NCI-H1694 treated with DMSO at 0.1 percent for 48 hours (cell line): ENCODE measurements around the gene KIRREL1.

Experiments used
- DNase-seq: peaks from one replicate; lab custom pipeline; 2025; lab: John Stamatoyannopoulos, UW

KIRREL1 gene

DNA sequence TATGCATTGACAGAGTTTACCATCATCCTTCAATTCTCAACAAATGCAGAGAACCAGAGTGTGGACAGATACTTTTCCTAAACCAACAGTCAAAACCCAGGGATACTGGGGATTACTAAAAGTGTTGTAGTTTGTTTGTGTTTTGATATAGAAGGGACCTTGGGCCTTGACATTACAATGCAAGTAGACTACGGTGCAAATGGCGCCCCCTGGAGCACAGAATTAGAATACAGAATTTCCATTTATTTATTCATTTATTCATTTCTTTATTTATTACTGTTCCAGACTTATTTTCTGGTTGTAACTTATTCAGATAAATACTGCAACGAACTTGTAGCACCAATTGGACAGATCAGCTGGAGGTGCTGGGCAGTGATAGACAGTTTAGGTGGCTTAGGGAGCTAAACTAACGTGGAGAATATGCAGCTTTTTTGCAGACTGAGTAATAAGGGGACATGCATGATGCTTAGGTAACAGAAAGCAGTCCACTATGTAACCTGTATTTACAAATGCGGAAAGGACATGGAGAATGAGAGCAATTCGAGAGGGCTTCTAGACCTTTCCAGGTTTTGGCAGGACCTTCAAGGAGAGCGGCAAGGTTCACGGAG lies 42.6 kb downstream of the KIRREL1 start:
- peak; percentile 33 for DNase-seq

DNA sequence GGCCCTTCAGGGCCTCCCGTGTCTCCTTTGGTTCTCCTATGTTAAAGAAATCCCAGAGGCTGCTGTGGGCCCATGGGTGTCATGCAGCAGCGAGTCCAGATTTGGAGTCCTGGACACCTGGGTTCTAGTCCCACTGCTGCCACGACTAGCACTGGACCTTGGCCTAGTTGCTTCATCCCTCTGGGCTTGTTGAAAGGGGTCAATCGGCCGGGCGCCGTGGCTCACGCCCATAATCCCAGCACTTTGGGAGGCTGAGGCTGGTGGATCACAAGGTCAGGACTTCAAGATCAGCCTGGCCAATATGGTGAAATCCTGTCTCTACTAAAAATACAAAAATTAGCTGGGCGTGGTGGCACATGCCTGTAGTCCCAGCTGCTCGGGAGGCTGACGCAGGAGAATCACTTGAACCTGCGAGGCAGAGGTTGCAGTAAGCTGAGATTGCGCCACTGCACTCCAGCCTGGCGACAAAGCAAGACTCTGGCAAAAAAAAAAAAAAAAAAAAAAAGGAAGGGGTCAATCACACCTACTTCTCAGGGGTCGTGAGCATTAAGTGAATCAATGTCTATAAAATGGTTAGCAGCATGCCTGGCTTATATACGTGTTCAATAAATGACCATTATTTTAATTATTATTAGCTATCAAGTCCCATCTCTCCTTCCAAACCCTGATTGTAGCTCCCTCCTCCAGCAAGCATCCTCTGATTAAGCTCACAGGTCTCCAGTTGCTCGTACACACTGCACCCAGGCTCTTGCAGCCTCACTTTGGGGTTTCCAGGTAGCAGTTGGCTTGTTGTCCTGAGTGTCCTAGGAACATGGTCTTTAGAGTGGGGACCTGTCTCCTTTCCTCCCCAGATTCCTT lies 43.8 kb downstream of the KIRREL1 start:
- no peak for DNase-seq

DNA sequence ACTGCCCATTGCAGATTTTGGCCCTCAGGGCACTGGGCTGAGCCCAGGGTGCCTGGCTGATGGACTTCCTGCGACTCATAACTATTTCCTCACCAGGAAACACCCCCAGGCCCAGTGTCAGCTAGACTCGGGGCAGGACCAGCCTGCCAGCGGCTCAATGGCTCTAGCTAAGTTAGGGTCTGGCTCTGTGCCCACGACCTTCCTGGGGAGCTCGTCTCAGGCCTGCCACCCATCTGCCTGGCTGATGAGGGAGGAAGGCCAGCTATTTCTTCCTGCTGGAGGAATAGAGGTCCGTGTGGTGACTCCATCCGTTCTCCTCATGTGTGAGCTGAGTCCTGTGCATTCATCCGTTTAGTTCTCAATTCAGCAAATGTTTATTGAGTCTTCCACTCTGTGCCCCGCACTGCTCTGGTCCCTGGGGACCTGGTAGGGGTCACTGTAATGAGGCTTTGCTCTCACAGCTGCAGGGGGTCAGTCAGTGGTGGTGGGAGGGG lies 44.5 kb downstream of the KIRREL1 start:
- no peak for DNase-seq

DNA sequence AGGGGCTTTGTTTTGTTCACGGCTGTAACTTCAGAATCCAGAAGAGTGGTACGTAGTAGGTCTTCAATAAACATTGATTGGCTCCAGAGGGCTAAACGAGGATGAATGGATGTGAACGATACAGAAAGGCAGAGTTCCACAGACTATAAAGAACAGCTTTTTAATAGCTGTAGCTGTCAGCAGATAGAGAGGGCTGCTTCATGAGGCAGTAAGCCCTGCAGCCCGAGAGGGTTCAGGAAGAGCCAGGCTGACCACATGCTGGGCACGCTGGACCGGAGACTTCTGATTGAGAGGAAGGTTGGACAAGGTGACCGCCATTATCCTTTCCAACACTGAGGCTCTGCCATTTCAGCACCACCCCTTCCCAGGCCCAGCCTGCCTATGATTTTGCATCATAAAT lies 45.3 kb downstream of the KIRREL1 start:
- DNase-seq: no peak

DNA sequence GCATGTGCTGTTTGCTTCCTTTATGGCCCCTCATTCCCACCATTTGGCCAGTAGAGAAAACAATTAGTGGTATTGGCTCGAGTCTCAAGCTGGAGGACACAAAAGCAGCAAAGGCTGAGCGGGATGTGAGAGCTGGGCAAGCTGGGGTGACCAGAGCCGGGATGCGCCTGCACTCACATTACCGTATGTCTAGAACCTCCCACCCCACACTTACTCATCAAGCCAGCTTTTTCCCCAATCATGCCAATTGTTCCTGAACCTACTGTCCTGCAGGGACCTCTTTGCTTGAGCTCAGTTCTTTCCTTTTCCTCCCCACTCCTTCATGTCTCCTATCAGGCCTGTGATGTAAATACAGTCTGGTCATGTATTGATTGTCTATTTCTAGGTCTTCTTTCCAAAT lies 45.9 kb downstream of the KIRREL1 start:
- DNase-seq: no peak

DNA sequence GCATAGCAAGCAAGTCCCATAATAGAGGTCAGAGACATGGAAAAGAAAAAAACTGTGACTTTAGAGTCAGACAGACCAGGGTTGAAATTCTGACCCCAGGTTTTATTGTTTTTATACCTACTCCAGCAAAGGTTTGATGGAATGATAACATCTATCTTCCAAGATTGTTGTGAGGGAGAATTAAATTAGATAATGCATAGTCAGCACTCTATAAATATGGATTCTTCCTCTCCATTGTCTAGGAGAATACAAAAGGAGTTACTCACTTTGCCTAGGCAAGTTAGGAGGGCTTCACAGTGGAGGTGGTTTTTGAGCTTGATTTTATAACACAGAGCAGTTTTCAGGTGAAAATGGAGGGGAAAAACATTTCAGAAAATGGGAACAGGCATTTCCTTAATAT lies 46.9 kb downstream of the KIRREL1 start:
- DNase-seq: no peak

DNA sequence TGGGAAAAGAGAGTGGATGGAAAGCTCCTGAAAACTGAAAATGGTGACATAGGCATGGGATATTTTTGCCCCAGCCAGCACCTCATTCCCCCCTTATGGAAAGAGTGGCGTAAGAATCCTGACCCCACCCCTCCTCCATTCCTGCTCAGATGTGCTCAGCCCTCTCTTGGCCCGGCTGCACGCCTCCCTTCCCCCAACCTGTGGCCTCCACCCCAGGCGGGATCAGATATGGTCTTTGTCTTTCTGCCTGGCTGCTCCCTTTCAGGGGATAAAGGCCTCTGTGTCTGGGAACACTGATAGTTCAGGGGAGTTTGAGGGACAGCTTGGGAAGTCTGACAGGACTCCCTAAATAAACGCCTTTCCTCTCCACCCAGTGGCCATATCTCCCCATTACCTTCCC lies 49.8 kb downstream of the KIRREL1 start:
- no peak for DNase-seq

DNA sequence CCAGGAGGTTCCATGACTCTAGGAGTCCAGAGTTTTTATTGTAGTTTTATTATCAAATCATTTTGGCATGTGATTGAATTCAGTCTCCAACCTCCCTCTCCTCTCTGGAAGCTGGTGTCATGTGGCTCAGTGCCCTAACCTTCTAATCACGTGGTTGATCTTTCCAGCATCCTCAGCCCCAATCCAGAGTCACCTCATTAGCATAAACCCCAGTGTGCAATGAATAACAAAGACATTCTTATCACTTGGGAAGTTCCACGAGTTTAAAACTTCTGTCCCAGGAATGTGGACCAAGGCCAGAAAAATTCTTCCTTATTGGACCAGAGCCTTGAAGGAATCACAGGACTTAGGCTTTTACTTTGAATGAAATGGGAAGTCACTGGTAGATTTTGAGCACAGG lies 52.2 kb downstream of the KIRREL1 start:
- no peak for DNase-seq

DNA sequence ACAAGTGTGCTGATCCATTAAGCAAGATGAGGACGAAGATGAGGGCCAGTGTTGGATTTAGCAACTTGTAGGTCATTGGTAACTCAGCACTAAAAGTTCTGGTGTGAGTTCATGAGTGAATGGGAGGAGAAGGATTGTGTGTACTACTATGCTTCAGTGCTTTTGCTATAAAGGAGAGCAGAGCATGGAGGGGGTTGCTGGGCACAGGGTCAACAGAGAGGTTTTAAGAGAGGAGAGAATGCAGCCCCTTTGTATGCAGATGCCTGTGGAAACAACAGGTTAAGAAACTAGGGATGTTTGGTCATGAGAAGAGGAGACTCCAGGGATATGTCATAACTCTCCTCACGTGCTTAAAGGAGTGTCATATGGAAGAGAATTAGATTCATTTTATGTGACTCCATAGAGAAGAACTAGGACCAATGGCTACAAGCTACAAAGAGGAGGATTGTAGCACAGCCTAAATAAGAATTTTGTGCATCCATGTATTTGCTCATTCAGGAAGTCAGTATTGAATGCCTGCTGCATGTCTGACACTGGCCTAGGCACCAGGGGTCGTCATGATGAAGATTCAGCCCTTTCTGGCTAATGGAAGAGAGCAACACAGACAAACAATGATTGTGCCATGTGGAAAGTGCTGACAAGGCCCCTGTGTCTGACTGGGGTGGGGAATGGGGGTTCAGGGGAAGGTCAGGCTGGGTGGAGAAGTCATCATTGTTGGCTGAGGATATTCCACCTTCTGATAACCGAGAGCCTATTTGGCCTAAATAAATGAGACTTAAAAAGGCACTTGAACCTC lies 53.5 kb downstream of the KIRREL1 start:
- no peak for DNase-seq

DNA sequence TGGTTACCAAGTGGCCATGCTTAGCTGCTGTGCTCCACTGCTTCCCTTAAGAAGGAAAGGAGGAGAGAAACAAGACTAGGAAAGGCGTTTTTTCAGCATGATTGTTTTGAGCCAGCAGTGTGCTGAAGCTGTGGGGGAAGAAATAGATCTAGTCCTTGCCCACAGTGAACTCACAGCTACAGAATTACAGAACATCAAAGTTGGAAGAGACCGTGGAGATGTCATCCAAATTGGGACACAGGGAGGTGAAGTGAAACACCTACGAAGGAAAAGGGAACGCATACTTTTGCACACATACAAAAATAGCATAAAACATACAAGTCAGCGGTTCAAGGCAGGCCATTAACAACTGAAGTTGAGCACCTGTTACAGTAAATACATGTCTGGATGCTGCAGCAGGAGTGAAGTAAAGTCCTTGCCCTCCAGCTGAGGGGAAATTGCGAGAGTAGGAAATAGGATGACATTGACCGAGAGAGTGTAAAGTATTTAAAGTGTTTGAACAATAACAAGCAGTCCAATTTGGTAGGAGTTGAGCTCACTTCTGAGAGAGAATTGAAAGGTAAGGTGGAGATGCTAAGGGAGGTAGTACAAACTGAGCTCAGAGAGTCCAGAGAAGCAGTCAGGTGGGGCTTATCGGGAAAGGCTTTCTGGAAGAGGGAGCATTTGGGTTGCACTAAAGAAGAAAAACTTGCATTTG lies 55.1 kb downstream of the KIRREL1 start:
- no peak for DNase-seq

DNA sequence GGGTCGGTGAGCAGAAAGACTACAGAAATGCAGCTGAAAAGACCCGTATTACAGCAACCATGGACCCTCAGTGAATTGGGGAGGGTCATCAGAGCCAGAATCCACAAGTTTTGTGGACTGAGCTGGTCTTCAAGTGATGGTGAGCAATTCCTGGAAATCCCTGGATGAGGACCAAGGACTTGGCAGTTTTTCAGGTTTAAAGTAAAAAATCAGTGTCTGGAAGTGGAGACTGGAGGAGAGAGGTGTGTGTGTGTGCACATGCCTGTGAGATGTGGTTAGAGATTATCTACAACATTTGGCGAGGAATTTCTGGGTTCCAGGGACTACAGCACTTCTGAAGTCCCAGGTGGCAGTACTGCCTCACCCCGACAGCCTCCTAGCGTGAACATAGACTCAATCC lies 56.4 kb downstream of the KIRREL1 start:
- no peak for DNase-seq

DNA sequence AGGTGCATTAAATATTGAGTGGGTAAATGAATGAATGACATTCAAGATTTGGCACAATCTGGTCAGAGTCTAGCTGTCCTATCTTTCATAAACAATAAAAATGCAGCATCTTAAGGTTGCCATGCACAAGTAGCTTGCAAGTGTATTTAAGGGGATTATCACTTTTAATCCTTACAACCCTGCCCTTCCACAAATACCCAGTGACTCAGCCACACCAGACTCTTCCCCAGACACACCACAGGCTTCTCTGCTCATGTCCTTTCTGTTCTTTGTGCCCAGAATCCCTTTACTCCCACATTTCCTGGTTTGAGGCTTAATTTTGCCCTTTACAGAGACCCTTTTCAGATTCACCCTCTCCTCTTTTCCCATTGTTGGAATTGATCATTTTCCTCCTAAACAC lies 59.8 kb downstream of the KIRREL1 start:
- DNase-seq: no peak

DNA sequence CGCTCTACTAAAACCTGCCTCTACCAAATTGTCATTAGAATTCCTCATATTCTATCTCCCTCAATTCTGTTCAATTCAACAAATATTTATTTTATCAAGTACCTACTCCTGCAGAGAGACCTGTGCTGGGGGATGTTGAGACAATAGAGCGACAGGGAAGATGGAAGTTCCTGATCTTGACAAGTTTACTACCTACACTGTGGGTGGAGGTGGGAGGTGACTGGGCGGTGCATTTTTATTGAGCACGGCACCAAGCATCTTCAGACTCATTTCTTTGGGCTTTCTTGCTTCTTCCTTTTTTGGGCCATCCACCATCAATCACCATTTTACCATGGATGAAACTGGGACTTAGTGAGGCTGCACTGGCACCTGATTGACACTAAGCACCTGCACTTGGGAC lies 61.3 kb downstream of the KIRREL1 start:
- DNase-seq: no peak

DNA sequence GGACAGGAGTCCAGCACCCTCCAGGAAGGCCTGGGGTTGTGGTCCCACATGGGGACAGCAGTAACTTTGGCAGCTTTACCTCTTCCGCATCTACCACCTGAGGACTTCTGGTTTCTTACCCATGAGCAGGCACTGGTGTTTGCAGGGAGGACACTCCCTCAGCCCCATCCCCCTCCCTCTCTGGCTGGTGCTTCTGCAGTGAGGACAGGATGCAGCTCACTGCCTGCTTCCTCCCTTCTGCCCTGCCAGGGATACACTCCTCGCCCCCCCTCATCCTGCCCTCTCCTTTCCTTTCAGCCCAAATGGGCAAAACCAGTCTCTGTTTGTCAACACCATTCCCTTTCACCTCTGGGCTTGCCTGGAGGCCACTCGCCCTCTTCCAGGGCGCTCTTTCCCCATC lies 62.4 kb downstream of the KIRREL1 start:
- DNase-seq: no peak

DNA sequence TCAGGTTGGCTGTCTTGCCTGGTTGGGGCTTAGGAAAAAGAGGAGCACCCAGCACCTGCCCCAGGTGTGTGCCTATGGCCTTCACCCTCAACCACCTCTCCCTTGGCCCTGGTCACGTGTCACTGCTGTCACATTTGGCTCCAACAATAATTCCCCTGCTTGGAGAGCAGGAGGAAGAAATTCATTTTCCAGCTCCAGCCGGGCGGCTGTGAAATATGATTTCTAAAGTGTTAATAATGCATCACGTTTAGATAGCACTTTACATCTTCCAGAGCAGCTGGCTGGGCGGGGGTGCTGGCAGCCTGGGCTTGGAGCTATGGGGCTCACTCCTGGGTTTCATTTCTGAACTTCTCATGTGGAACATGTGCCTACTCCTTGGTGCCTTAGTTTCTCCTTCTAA lies 63.1 kb downstream of the KIRREL1 start:
- no peak for DNase-seq

DNA sequence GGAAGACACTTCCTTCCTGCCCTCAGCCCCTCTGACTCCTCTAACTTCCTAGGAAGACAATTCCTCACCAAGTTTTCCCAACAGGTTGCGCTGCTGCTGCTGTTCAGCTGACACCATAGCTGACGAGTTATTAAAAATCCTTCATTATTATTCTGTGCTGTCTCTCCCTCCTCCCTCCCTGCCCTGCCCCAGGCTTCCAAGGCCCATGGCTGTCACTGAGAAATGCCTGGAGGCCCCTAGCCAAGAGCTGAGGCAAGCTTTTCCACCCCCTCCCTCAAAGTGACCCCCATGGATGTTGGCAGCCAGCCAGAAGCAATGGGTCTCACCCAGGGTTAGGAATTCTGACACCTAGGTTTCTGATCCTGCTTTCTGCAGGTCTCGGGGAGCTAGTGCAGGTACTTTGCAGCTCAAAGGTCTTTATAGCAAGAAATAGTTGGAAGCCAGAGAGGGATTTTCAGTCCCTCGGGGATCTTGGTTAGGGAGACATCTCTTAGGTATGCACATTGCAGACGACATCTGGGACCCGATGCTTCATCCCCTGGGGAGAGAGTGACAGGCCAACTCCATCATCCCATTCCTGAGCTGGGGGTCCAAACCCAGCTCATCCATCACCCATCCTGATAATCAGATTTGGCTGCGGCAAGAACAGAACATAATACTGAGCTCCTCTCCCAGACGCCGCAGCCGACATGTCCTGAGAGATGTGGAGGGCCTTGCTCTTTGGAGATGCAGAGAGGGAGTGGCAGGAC lies 65.0 kb downstream of the KIRREL1 start:
- DNase-seq: no peak

DNA sequence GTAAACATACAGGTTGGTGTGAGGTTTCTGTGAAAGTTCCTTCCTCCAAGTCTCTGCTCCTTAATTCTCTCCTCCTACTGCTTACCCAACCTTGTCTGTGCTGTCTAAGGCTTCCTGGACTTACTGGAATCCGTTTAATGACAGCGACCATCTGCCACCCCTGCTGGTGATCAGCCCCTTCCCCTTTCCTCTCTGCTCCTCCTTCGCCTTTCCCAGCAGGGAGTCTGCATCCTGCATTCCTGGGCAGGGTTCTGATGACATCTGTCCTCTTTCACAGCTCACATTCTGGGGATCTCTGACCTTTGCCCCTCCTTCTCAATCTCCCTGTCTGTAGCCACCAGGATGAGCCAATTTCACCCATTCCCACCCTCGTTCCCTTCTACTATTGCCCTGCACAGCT lies 66.5 kb downstream of the KIRREL1 start:
- DNase-seq: peak; percentile 15

DNA sequence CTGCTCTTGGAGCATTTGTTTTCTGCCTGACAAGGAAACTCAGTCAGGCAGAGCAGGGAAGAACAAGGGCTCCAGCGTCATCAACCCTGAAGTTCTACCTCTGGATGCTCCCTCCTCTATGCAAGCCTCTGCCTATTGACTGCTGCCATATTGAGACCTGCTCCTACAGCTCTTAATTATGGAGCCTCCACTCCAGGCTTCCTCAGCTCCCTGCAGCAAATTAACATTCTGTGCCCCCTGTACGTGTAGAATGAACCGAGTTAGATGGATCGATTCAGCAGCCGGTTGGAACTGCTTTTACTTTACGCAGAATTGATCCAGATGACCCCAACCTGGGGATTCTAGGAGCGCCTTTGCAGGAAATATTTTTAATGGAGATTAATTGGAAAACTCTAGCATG lies 68.7 kb downstream of the KIRREL1 start:
- no peak for DNase-seq

DNA sequence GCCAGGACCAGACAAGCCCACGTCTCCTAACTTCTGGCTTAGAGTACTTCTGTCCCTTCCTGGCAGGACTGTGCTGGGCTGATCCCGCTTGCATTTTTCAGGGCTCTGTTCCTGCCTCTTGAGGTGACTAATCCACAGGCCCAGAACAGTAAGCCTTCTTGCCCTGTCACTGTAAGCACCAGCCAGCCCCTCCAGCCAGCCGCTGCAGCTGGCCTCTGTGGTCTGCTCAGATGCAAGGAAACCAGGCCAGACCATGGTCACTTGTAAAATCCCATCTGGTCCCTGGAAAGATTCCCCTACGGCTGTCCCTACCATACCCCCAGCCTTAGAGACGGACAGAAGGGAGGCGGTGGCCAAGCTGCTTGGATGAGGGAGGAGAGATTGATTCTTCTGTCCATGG lies 74.2 kb downstream of the KIRREL1 start:
- DNase-seq: no peak

DNA sequence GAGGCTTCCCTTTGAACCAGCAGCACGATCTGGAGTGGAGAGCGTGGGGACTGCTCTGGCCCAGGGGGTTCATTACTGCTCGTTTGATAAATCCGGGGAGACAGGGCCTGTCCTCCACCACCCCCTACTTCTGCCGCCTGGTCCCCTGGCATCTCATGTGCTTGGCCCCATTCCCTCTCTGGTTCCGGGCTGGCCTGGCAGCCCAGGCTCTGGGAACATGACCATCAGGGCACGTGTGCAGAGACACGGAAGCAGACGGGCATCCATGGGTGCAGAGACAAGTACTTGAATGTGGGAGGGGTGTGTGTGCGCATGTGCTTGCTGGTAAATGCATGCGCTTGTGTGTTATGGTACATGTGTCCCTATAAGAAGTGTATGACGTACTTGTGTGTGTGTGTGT lies 75.5 kb downstream of the KIRREL1 start:
- no peak for DNase-seq

DNA sequence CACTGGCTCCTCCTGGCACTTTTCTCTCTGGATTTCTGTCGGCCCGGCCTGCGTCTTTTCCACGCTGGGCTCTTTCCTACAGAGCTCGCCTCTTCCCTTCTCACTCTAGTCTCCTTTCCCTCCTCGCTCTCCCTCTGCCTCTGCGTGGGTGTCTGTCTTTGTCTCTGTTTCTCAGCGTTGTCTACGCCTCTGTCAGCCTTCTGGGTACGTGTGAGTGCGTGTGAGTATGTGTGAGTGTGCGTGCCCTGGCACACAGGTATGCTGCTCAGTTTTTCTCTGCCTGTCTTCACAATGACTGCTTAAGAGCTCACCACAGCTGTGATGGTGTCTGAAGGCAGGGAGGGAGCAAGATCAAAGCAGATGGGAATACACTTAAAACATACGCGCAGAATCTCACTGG lies 77.7 kb downstream of the KIRREL1 start:
- no peak for DNase-seq

DNA sequence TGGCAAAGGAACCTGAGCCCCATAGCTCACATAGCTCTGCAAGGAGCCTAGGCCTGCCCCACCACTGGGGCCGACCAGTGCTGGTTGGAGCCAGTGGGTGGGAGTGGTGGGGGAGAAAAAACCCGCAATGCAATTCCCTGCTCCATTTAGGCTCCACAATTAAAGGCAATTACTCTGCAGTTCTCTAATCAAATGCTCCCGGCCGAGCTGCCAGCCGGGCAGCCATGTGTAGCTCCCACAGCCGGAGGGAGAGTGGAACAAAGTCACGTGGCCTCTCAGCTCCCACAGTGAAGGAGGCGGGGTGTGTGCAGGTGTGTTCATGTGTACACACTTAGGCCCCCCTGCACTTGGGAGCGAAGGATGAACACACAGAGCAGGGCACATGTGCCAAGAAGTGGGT lies 81.6 kb downstream of the KIRREL1 start:
- DNase-seq: no peak
